Fibroblast of skin of abdomen (primary cell): ENCODE data around the gene PI4KA.
"Not testable (repeated sequence)": the region's sequence is repeated elsewhere in the genome, so short reads cannot be mapped to it uniquely, and the experiment has no call there.

Experiments
- DNase-seq: peaks from one replicate; pipeline ENCODE4 v3.0.0-alpha.2; 2013

Gene PI4KA

GRCh38 chr22:20775342-20775895 lies 83.2 kb downstream of the PI4KA start:
- no peak for DNase-seq

DNA sequence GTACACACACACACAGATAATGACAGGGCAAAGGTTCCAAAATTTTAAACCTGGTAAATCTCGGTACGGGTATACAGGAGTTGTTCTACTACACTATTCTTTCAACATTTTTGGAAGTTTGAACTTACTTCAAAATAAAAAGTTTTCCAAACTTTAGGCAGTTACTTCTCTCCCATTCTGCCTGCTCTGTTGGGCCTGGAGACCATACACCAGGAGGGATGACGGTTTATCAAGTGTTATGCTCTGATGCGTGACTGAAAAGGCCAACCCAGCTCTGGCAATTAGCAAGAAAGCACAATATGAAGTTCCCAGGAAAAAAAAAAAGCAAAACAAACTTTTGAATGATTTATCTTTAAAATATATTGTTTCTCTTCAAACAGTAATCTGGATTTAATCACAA lies 83.7 kb downstream of the PI4KA start:
- no peak for DNase-seq

DNA sequence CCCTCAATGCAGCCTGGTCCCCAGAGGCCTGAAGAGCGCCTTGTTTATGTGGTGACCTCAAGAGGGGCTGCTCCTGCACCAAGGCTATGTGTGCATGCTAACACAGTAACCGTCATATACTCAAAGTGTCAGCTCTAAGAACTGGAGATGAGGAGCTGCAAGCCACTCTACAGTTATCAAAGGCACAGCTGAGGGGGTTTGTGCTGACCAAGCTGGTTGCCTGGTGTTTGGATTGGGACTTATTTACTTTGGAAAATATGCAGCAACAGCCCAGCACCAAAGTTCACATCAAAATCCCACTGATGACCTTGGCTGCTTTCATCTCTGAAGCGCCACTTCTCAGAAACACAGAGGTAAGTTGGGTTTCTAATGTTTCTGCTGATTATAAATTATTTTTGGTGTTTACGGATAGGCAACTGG lies 84.8 kb downstream of the PI4KA start, which contains the start of gene SERPIND1:
Gene SERPIND1, plus strand, starts transcription at position 321 of the 420 bp plus-strand sequence. CDS start 5,200 bp downstream, outside the sequence.
- DNase-seq: no peak

DNA sequence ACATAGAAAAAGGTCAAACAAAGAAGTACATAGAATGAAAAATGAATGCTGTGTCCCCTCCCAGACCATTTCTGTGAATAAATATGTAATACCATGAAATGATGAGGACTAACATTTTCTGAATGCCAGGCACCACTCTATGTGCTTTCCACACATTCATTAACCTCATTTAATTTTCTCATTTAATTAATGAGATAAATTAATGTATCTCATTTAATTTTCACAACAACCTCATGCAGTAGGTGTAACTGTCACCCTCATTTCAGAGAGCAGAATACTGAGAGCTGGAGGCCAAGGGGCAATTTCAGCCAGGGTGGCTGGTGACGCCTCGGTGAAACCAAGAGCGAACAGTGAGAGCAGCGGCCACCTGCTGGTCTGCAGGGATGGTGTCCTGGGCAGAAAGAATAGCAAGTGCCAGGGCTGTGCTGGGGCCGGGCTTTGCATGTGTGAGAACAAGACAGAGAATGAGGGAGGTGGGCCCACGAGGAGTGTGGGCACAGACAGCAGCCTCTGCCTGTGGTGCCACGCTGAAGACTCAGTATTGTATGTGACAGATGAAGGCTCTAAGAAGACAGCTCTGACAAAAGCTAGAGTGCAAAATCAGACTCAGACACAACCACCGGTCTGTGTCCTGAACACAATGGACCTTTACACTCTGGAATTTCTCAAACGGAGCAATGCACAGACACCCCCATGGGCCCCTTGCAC lies 86.5 kb downstream of the PI4KA start:
- DNase-seq: no peak

GRCh38 chr22:20769496-20769826 lies 89.2 kb downstream of the PI4KA start:
- not testable (repeated sequence) for DNase-seq

- DNase-seq: no peak
These were observed 92.1 kb downstream of the PI4KA start for GRCh38 chr22:20766530-20766929.

DNA sequence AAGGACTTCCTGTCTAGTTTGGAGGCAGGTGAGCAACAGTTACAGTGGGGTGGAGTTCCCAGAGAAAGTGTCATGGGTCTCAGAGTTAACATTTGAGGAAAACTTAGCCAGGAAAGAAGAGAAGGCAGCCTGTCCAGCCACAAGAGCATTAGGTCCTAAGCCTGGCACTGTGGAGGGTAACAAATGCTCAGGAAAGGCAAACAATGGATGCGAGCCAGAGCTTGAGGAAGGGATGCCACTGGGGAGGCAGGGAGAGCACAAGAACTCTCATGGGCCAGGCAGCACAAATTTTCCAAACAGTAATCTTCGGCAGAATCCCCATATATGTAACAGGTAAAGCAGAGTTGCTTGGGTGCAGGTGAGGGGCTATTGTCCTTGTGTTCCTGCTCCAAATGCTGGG lies 92.7 kb downstream of the PI4KA start:
- DNase-seq: no peak

GRCh38 chr22:20764729-20765128 lies 93.9 kb downstream of the PI4KA start:
- DNase-seq: no peak

DNA sequence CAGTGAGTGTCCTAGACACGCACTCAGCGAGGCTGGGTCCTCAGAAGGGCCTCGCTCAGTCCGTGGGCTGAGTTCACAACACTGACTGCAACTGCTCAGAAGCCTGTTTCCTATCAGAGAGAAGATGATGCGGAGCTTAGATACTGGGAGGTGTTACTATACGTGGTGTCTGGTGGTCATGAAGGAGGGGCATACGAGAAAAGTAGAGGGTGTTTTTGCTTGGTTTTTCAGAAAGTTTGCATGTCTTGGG lies 94.2 kb downstream of the PI4KA start:
- DNase-seq: no peak

DNA sequence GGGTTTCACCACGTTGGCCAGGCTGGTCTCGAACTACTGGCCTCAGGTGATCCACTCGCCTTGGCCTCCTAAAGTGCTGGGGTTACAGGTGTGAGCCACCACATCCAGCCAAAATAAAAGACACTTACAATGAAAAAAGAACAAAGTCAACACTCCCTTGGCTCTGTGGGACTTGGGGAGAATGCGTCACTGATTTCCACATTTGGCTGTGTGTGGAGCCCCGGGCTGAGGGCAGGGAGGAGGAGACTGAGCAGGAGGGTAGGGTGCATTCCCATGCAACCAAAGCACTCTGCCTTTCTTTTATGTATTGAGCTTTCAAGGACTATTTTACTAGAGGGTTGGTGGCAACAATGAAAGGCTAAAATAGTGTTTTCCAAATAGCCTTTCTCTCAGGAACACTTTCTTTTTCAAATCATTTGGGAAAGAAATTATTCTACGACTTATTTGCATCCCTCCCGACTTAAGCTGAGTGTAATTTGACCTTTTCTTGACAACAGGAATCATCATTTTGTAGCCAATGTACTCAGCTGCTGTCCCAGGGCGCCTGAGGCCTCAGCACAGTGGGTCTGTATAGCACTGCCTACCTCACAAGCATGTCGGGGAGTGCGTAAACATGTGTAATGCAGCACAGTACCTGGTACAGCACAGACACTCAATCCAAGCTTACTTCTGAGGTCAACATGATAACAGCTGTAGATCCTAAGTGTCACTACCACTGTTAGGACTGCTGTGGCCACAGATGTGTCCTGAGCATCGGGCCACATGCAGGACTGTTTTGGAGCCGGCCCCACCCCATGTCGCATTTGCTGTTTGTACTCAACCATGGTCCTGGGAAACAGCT lies 94.8 kb downstream of the PI4KA start:
- no peak for DNase-seq

DNA sequence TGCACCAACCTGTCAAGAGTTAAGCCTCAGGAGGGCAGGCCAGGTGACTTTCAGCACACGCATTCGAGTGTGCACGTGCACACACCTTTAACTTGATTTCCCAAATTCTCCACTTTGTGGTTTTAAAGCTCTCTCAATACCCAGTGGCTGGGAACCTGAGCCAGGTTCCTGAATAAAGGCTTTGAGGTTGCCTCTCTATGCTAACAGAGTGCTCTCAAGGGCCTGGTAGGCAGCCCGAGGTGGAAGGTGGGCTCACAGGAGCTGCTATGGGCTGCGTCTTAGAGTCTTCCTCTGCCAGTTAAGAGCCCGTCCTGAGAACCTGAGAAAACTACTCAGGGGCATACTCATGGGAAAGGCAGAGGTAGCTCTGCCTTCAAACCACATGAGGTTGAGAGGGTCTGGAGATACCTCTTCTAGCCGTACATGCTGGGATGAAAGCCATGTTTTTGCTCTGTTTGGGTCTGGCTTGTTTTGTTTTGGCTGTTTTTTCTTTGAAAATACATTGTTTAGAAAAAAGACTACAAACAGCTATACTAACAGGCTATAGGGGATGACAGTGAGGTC lies 96.3 kb downstream of the PI4KA start:
- DNase-seq: no peak

DNA sequence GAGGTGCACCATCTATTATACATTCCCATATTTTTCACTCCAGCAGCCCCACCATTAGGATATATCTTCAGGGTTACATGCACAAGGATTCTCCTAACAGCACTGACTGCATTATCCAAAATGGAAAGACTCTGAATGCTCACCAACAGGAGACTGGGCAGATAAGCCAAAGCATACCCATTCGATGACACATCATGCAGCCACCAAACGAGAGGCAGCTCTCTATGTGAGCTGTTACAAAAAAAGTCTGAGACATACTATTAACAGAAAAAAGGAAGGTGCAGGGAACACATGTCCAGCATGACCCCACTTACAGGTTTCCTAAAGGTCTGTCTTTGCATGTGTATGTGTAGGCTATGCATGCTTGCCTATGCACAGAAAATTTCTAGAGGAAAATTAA lies 97.1 kb downstream of the PI4KA start:
- DNase-seq: no peak

DNA sequence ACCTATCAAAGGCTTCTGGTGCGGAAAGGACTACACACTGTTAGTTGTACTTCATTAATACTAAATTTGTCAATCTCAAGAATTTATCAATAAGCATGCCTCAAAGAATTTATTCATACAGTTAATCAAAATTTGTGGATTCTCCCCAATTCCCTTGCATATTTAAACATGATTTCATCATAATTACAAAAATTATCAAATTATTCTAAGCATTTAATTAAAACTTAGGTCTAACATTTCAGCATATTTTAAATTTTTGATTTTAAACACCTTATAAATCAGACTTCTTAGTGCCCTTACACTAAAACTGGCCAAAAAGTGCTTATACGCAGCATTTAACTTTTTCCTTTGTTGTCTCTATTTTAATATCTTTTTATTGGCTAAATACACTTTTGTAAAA lies 98.5 kb downstream of the PI4KA start:
- DNase-seq: no peak

GRCh38 chr22:20758688-20759087 lies 99.9 kb downstream of the PI4KA start:
- DNase-seq: no peak

- DNase-seq: no peak
These were observed 101.8 kb downstream of the PI4KA start for GRCh38 chr22:20756846-20757245.

DNA sequence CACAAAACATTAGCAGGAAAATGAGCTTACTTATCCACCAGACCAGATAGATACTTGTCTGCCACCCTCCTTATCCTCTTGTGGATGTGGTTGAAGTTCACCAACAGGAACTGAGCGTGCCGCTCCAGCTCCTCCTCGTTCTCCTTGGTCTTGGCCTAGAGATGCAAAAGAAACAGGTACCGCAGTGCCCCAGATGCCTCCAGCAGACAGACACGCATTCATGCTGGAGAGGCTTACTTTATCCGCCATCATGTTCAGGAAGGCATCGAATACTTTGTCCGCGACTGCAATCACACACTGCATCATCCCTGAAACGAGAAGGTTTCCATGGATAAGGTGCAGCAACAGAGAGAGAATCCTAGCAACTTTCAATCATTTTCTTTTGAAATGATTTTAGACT lies 105.7 kb downstream of the PI4KA start:
- DNase-seq: no peak

- no peak for DNase-seq
These were observed 106.4 kb downstream of the PI4KA start for GRCh38 chr22:20752104-20752741.

GRCh38 chr22:20751185-20751851 lies 107.3 kb downstream of the PI4KA start:
- no peak for DNase-seq

GRCh38 chr22:20750461-20751184 lies 108.0 kb downstream of the PI4KA start:
- peak; percentile 71 for DNase-seq

DNA sequence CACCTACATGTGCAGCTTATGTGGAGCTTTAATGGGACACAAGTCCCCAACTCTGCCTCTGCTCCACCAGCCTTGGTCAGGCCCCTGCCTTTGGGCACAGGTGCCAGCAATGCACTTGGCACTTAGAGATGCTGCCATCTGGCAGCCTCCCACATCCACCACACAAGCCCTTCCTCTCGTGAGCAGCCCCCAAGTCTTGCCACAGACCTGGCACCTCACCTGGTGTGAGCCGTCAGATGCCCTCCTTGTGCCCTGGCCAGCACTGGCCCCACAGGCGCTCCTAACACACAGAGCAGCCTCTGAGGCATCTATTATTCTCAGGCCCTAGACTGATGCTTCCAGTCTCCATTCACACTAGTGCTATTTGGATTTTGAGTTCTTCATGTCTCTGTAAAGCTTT lies 109.2 kb downstream of the PI4KA start:
- no peak for DNase-seq

- DNase-seq: no peak
These were observed 109.7 kb downstream of the PI4KA start for GRCh38 chr22:20748731-20749428.
